Middle frontal gyrus (tissue), 1 donor: ENCODE results near the gene TEKT3.
A peak's percentile ranks its signal among the peaks of the same experiment; 100 is the strongest.

Experiments used
- DNase-seq: peaks from one replicate; pipeline ENCODE4 v3.0.0-alpha.2; 2015; ENCODE audit warnings: low spot score; ENCODE audit errors: extremely low spot score

The TEKT3 gene

GRCh38 chr17:15341385-15341849 is at the start of gene TEKT3:
TEKT3 (minus strand) TSS chr17:15341597; CDS start chr17:15331585, 10,012 bp downstream.
- DNase-seq, result peak; percentile 37

DNA sequence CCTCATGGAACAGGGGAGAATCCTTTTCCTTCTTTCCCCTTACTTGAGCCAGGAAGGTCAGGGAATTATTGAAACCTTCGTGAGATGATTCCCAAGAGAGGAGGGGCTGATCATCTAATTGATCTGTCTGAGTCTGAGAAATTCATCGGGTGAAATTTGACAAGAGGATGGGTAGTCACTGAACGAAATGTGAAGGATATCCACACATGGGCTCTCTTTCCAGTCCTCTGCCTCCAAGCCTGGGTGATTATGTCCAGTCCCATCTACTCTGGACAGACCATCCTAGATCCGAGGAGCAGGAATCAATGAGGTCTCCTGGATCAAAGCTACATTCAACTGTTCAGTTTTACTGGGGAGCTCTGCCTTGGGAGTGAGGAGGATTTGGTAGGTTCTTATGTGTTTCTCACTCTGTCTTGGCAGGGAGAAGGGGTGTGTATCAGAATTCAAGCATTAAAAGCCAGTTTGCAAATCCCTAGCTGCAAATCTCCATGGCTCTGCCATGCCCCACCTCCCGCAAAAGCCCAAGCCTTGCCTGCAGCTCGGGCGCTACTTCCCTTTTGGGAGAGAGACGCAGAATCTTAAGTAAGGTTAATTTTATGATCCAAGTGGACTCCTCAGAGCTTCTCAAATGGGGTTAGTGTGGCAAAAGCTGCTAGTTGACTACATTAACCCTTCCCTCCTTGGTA is 47.1 kb upstream of the TEKT3 start:
- DNase-seq, result no peak

DNA sequence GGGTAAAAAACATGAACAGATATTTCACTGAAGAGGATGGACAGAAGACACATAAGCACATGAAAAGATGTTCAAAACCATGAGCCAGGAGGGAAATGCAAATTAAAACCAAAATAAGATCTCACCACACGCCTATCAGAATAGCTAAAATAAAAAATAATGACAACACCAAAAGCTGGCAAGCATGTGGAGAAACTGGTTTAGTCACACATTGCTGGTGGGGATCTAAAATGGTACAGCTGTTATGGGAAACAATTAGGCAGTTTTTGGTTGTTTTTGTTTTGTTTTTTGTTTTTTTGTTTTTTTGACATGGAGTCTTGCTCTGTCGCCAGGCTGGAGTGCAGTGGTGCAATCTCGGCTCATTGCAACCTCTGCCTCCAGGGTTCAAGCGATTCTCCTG is 44.7 kb upstream of the TEKT3 start:
- no peak for DNase-seq

DNA sequence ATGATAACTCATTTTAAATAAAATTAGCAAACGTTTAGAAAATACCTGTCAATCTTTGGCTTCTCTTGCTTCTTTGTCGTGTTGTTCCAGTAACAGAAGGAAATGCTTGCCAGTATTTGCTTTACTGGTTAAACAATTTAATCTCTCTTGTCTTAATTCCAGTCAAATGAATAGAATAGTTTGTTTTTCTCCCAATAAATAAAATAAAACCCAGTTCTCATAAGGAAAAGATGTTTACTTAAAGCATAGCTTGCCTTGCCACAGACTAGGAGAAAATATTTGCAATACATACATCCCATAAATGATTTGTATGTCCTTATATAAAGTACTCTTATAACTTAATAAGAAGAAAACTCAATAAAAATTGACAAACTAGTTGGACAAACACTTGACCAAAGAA is 43.9 kb upstream of the TEKT3 start:
- DNase-seq, result no peak

DNA sequence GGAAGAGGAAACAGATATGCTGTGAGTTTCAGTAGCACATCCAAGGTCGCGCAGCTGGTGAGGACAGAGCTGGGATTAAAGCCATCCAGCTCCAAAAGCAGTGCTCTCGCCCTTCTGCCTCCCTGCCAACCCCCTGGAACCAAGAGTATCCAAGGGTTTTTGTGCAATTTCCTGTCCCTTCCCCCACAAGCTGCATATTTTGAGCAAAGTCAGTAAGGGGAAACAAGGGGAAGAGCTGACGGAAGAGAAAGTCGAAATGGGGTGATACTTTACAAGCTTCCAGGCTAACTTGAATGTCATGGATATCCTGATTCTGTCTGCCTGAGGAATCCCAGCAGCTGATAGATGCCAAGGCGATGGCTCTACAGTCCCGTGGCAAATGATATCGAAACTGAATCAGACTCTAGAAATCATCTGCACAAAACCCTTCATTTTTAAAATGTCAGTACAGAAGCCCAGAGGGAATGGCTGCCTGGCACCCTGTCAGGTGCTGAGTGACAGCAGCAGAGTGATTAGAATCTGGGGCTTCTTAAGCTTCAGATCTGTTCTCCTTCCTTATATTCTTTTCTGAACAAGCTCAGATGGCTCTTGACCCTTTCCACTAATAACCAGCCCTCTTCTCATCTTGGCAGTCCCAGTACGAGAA is 42.9 kb upstream of the TEKT3 start:
- DNase-seq, result no peak

GRCh38 chr17:15382914-15383313 is 41.5 kb upstream of the TEKT3 start:
- no peak for DNase-seq

- DNase-seq, result no peak
Observed at GRCh38 chr17:15381707-15382106, 40.3 kb upstream of the TEKT3 start.

DNA sequence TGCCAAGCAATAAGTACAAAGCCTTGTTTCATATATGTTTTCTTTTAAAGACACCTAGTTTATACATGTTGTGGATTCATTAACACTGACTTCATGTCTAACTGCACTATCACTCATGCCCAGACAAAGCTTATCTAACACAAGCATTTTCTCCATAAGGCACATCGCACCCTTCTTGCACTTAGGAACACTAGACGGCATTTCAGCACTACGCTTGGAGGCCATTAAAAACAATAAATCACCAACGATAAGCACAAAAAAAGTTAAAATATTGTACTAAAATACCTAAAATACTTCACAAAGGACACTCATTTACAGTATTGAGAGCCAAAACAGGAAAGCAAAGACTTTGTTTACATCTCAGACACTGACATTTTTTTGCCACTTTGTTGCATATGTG is 39.0 kb upstream of the TEKT3 start:
- DNase-seq, result no peak

- no peak for DNase-seq
Observed at GRCh38 chr17:15379659-15380058, 38.3 kb upstream of the TEKT3 start.

GRCh38 chr17:15378243-15378642 is 36.8 kb upstream of the TEKT3 start:
- DNase-seq, result no peak

GRCh38 chr17:15377616-15378015 is 36.2 kb upstream of the TEKT3 start:
- peak; percentile 14 for DNase-seq

- no peak for DNase-seq
Observed at GRCh38 chr17:15377200-15377599, 35.8 kb upstream of the TEKT3 start.

DNA sequence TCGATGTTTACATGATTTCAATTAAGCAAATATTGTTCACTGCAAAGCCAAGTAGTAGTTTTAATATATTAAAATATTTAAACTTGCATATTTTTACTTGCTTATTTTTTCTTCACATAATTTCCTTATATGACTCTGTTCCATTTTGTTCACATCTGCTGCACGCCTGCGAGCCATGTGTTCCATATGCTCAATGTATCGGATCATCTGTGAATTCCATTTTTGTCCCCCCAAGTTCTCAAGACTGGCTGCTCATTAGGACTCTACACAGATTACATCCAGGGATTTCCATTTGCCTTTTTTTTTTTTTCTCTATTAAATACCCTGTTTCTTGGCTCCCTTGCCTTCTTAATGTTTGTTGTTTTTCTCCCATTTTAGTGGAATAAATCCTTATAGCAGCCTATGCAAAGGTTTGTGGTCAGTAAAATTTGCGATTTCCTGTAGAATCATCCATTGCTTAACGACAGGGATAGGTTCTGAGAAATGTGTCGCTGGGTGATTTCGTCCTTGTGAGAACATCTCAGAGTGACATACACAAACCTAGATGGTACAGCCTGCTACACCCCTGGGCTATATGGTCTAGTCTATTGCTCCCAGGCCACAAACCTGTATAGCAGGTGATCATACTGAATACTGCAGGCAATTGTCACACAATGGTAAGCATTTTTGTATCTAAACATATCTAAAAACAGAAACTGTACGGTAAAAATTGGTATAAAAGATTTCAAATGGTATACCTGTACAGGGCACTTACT is 30.2 kb upstream of the TEKT3 start:
- no peak for DNase-seq

GRCh38 chr17:15368600-15368999 is 27.2 kb upstream of the TEKT3 start:
- DNase-seq, result no peak

GRCh38 chr17:15366026-15366425 is 24.6 kb upstream of the TEKT3 start:
- no peak for DNase-seq

DNA sequence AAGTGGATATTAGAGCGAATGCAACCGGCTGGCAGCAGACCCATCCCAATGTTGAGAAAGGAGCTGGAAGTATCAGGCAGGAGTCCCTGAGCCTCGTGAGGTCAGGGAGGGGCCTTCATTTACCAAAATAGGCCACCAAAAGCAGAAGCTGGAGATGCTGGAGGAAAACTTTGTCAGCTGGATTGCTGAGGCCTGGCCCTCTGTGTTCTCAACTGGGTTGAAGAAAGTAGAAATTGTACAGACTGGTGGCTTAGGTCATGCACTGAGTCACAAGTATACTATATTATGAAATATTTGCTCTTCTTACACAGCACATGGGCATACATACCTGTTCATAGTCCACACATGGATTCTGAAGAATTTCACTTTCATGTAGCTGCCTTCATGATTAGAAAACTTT is 23.2 kb upstream of the TEKT3 start:
- no peak for DNase-seq

GRCh38 chr17:15363702-15364101 is 22.3 kb upstream of the TEKT3 start:
- no peak for DNase-seq

- DNase-seq, result no peak
Observed at GRCh38 chr17:15361592-15361991, 20.2 kb upstream of the TEKT3 start.

- no peak for DNase-seq
Observed at GRCh38 chr17:15361151-15361550, 19.8 kb upstream of the TEKT3 start.

DNA sequence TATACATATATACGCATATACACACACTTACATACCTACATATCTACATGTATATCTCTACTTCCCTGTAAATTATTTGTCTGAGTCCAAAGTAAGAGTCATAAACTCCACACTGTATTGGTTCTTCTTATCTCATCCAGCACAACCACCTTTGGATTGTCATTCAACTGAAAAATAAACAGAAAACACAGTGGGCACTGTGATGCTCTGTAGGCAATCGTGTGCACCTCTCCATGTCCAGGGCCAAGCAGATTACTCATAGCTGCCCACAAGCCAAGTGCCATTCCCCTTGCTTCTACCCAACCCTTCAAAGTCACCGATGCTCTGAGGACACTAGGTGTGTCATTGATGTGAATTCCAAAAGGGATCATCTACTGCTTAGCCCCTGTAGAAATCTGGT is 12.9 kb upstream of the TEKT3 start:
- no peak for DNase-seq

DNA sequence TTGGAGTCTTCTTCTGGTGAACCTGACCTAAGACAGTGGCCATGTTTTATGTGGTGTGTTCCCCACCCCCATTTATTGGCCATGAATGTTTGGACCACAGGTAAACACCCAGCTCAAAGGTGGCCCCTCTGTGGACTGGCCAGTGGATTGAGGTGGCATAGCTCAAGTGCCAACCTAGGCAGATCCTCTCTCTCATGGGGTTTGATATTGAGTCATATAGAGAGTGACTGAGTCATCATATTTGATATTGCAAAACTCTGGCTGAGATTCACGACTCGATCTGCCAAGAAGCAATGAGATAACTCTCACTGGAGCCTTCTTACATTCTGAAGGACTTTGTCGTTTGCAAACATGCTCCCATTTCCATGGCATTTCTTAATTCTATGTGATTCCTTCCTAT is 10.5 kb upstream of the TEKT3 start:
- DNase-seq, result no peak

GRCh38 chr17:15351478-15351840 is 10.1 kb upstream of the TEKT3 start:
- no peak for DNase-seq
